ENCODE results near the gene STAB1.

STAB1 gene

DNA sequence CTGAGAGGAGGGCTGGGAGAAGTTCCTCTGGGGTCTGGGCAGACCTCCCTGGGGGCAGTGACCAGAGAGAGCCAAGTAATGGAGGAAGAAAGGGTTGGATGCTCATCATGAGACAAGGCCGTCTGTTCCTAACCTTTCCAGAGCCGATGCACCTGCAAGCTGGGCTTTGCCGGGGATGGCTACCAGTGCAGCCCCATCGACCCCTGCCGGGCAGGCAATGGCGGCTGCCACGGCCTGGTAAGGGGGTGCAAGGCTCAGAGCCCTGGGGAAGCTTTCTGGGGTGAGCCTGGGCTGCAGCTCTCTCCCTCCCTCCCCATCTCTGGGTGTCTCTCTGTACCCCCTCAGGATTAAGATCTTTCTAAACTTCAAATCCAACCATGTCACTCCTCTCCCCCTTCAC is 16.4 kb downstream of the STAB1 start:
- H3K4me3 ChIP-seq (ENCODE audit: low read depth, low read length) = no peak overlapping the region
- no peak for DNase-seq (ENCODE audit: low read depth)
- no peak for TF ChIP-seq CTCF (IDR thresholded peaks at IDR 0.05; ENCODE audit: control insufficient read depth, extremely low read depth, insufficient read depth)

DNA sequence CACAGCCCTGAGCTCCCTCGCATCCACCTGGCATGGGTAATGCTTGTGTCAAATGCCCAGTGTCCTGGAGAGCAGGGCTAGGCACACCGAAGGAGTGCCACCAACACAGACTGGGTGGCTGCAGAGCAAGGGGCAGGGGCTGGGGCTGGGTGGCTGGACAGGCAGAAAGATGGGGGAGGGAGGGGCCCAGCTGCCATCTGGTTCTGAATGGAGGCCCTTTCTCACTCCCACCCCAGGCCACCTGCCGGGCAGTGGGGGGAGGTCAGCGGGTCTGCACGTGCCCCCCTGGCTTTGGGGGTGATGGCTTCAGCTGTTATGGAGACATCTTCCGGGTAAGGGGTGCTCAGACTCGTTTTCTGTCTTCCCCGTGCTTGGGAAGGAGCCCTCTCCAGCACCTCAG is 17.0 kb downstream of the STAB1 start:
- no peak overlapping the region for H3K4me3 ChIP-seq (ENCODE audit: low read depth, low read length)
- no peak for TF ChIP-seq CTCF (IDR thresholded peaks at IDR 0.05; ENCODE audit: control insufficient read depth, extremely low read depth, insufficient read depth)
- no peak for DNase-seq (ENCODE audit: low read depth)

DNA sequence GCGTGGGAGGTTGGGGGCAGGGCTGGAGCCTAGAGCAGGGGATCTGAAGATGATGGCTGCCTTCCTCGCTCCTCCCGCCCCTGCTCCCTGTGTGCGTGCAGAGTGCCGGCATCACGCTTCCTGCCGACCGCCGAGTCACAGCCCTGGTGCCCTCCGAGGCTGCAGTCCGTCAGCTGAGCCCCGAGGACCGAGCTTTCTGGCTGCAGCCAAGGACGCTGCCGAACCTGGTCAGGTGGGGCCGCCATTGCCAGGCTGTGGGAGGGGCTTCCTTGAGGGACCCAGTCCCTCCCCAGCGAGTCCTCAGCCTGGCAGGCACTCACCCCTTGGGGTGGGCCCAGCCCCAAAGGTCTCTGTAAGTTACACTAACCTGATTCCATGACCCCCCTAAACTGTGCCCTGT is 17.6 kb downstream of the STAB1 start:
- TF ChIP-seq CTCF (IDR thresholded peaks at IDR 0.05; ENCODE audit: control insufficient read depth, extremely low read depth, insufficient read depth) = no peak
- no peak overlapping the region for H3K4me3 ChIP-seq (ENCODE audit: low read depth, low read length)
- no peak for DNase-seq (ENCODE audit: low read depth)

- DNase-seq (ENCODE audit: low read depth) = no peak
- no peak for TF ChIP-seq CTCF (IDR thresholded peaks at IDR 0.05; ENCODE audit: control insufficient read depth, extremely low read depth, insufficient read depth)
- H3K4me3 ChIP-seq (ENCODE audit: low read depth, low read length) = no peak overlapping the region
Measured at GRCh38 chr3:52513281-52513680, 18.1 kb downstream of the STAB1 start.

DNA sequence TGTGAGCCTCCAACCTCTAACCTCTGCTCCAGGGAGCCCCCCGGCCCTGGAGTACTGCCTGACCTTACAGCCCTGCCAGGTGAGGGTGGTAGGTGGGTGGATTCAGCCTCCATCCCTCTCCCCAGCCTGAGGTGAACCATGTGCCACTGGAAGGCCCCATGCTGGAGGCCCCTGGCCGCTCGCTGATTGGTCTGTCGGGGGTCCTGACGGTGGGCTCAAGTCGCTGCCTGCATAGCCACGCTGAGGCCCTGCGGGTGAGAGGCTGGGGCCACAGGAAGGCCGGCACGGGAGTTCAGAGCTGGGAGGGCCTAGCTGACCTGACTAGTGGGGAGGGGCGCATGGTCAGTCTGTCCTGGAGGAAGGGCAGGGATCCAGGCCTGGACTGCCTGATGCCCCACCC is 19.4 kb downstream of the STAB1 start:
- H3K4me3 ChIP-seq (ENCODE audit: low read depth, low read length) = no peak overlapping the region
- TF ChIP-seq CTCF (IDR thresholded peaks at IDR 0.05; ENCODE audit: control insufficient read depth, extremely low read depth, insufficient read depth) = no peak
- no peak for DNase-seq (ENCODE audit: low read depth)

- no peak for DNase-seq (ENCODE audit: low read depth)
- H3K4me3 ChIP-seq (ENCODE audit: low read depth, low read length) = no peak overlapping the region
- TF ChIP-seq CTCF (IDR thresholded peaks at IDR 0.05; ENCODE audit: control insufficient read depth, extremely low read depth, insufficient read depth) = no peak
Measured at GRCh38 chr3:52515192-52515591, 20.1 kb downstream of the STAB1 start.

- no peak for DNase-seq (ENCODE audit: low read depth)
- TF ChIP-seq CTCF (IDR thresholded peaks at IDR 0.05; ENCODE audit: control insufficient read depth, extremely low read depth, insufficient read depth) = no peak
- H3K4me3 ChIP-seq (ENCODE audit: low read depth, low read length) = no peak overlapping the region
Measured at GRCh38 chr3:52516509-52517195, 21.5 kb downstream of the STAB1 start.
